A673 (cell line): Measurements from ENCODE around the gene PRKCA.

ENCODE experiments used
- CTCF ChIP-seq: fragments of 300-800, 200-600 bp; sonication (generic); conservative IDR thresholded peaks from 2 replicates; pipeline ENCODE4 v1.5.1; 2017; ENCODE audit warnings: low read depth, mild to moderate bottlenecking, antibody characterized with exemption, low read length, moderate library complexity, mixed read lengths
- EZH2 ChIP-seq: fragments of 200-600 bp; sonication (generic); IDR thresholded peaks from 2 replicates; pipeline ENCODE4 v1.6.1; 2017; ENCODE audit warnings: borderline replicate concordance, low read depth, mild to moderate bottlenecking, mixed read lengths, antibody characterized with exemption, low read length; ENCODE audit not compliant: poor library complexity, severe bottlenecking

GRCh38 chr17:66449418-66449977 is 147.1 kb downstream of the PRKCA start:
- TF ChIP-seq CTCF, result no peak
- TF ChIP-seq EZH2, result no peak
